Placental epithelial cell (primary cell): ENCODE data around the gene CHRNB4. TPM values are rescaled to one million over a fixed set of nuclear protein-coding genes. Genes with fewer than 3 reads are reported as not detected.

Experiments
- small RNA-seq: library from RNA; depleted of rRNA; stranded (forward); fragments of <200 nt; gene quantifications from one replicate; pipeline ENCODE3, GENCODE V24; 2012
- total RNA-seq: library from RNA; depleted of rRNA; stranded (reverse); fragments of >200 nt; gene quantifications from 2 replicates; pipeline ENCODE4 v1.2.3, GENCODE V29; 2012

The CHRNB4 gene, protein sequence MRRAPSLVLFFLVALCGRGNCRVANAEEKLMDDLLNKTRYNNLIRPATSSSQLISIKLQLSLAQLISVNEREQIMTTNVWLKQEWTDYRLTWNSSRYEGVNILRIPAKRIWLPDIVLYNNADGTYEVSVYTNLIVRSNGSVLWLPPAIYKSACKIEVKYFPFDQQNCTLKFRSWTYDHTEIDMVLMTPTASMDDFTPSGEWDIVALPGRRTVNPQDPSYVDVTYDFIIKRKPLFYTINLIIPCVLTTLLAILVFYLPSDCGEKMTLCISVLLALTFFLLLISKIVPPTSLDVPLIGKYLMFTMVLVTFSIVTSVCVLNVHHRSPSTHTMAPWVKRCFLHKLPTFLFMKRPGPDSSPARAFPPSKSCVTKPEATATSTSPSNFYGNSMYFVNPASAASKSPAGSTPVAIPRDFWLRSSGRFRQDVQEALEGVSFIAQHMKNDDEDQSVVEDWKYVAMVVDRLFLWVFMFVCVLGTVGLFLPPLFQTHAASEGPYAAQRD
- total RNA-seq, result under 0.01 TPM in 1 of 2 replicates, not detected in the other

DNA sequence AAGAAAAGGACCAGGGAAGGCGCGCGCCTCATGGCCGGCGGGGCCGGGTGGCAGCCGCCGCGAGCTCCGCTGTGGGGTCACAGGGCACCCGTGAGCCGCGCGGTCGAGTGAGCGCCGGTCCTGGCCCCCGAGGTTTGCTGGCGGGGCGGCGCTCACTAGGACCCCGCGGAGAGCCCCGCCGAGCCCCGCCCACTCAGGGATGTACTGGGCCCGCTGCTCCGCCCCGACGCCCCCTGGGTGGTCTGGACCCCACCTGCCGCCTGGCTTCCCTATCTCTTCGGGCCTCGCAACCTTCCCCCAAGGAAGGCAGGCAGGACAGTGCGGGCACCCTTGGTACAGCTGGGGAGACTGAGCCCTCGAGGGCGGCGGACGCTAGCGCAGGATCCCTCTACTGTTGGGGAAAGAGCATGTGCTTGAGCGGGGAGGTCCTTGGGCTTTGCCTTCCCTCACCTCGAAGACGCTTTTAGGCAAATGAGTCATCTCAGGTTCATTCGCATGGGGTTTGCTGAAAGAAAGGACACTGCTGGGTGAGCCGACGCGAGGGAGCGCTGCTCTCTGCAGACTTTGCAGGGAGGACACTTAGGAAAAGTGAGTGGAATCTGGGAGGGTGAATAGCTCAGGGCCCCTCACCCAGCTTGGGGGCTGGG lies at the start of gene CHRNB4:
CHRNB4 (minus strand) TSS at position 109 of the 647 bp plus-strand sequence; CDS start at position 32, 77 bp downstream.

GRCh38 chr15:78620527-78621421 lies 20.2 kb downstream of the CHRNB4 start, which contains the start of gene CHRNA3:
TSS of gene CHRNA3 (minus strand) at chr15:78620996. CDS start at chr15:78620794, 202 bp downstream.

Small RNA genes within 50 kb of the gene (small RNA-seq; reads per million reads assigned to genes)
- not detected for gene AC067863.2

Other genes with a start within 250 kb of the CHRNB4 start
- 34.9 and 55.0 TPM in 2 replicates for gene IREB2, start 203.0 kb downstream of the CHRNB4 start, total RNA-seq
- 0.39 and 1.7 TPM in 2 replicates for gene HYKK, start 133.6 kb downstream of the CHRNB4 start, total RNA-seq
- 110 and 239 TPM in 2 replicates for gene PSMA4, start 100.8 kb downstream of the CHRNB4 start, total RNA-seq
- under 0.01 and 1.2 TPM in 2 replicates for gene CHRNA5, start 75.7 kb downstream of the CHRNB4 start, total RNA-seq
- gene CHRNA3, start 20.2 kb downstream of the CHRNB4 start, total RNA-seq, result not detected in 2 replicates
- 2.0 and 3.5 TPM in 2 replicates for gene ADAMTS7, start 170.3 kb upstream of the CHRNB4 start, total RNA-seq
- gene MORF4L1, start 231.7 kb upstream of the CHRNB4 start, total RNA-seq, result 490 and 681 TPM in 2 replicates